Activated CD4-positive, CD25-positive, alpha-beta regulatory T cell (primary cell): Measurements from ENCODE around the gene EDN2.

ENCODE experiments used
- DNase-seq, 4 experiments: peaks; one replicate each; lab custom pipeline; 2025; lab: John Stamatoyannopoulos, UW

Gene EDN2

DNA sequence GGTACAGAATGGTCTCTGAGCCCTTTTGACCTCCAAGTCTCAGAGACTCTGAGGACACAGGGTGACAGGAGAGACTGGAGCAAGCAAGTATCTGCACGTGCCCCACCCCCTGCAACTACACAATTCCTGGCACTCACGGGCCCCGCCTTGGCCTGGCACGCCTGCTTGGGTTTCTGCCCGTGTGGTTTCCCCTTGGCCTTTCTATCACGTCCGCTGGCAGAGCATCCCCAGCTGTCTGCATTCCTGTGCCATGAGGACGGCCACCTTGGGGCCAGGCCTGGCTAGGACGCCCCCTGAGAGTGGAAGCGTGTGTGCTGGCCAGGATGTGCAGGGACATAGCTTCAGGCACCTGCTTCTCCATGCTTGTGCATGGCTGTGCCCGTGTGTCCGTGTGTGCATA lies 14.3 kb upstream of the EDN2 start:
- DNase-seq: no peak

DNA sequence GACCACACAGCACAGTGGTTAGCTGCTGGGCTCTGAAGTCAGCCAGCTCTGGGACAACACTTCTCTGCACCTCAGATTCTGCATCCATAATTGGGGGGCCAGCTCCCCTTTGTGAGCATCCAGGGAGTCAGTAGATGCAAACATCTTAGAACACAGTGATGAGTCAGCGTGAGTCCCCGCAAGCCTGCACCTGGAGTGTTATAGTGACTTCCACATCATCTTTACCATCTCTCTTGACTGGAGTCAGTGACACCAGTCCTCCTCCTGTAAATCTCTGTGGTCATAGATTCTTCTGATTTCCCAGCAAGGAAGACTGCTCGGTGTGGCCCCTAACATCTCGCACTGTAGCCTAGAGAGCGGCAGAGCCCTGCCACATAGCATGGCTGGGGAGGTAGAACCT lies 13.9 kb upstream of the EDN2 start:
- DNase-seq: no peak

DNA sequence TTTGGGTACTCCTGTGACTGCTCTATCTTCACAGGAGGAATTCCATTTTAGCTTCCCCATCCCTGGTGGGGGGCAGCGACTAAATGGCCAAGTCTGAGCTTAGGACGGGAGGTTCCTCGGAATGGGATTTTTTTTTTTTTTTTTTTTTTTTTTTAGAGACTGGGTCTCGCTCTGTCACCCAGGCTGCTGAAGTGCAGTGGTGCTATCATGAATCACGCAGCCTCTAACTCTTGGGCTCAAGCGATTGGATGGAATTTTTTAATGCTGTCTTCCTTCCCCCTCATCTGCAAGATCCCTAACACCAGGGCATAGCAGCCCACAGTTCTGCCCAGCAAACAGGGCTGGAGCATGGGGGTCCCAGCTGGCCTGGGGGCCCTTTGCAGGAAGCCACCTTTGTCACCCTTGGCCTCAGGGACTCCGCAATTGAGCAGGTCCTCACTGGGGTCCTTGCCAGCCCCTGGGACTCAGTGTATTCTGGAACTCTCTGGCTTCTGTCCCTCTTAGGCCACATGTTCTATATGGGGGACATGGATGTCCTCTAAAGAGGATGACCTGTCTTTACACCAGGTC lies 13.1 kb upstream of the EDN2 start:
- no peak for DNase-seq

DNA sequence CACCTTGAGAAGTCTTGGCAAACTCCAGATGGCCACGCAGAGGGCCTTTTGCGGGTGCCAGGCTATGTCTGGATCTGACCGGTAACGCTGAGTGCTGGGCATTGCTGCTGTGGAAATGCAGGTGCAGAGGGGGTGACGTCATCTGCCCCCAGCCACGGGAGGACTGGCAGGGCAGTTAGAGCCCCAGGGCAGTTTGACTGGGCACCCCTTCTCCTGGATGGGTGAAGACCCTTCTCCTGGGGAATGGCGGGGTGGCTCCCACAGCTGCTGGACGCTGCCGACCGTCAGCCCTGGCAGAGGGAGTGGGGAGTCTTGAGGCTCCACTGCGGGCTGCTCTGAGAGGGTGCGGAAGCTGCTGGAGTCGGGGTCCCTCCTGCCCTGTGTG lies 12.6 kb upstream of the EDN2 start:
- DNase-seq: no peak

DNA sequence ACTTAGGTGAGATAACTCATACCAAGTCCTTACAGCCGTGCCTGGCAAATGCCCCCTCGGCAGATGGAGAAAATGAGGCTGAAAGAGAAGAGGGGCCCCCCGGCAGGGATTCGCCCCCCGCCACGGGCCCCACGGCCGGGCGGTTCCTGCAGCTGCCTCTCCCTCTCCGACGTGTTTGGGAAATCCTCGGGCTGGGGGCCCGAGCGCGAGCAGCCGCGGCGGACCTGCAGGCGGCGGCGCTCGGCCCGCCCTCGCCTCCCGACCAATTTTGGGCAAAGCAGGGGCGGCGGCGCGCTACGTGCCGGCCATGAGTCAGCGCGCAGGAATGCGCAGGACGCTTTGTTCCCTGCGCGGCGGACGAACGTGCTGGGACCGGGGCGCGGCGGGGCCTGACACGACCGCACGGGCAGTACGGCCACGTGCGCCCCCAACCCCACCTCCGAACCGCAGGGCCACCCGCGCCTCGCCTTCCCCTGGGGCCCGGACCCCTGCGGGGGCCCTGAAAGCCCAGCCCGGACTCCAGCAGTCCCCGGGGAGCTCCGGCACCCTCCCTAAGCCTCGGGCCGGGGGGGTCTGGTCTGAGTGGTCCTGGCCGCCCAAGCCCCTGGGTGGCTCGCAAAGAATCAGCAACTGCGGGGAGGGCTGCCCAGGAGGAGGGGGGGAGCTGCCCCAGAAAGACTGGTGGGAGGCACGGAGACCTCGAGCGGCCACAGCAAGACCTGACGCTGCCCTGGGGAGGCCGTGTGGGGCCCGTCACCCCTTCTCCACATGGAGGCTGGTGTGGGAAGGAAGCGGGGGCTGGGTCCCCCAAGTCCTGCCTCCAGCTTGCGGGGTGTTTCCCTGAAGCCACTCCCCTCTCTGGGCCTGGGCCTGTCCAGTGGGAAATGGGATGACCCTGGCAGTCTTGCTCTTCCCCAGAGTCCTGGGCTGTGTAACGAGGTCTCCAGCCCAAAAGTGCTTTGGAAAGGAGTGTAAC lies 11.9 kb upstream of the EDN2 start:
- DNase-seq: no peak

DNA sequence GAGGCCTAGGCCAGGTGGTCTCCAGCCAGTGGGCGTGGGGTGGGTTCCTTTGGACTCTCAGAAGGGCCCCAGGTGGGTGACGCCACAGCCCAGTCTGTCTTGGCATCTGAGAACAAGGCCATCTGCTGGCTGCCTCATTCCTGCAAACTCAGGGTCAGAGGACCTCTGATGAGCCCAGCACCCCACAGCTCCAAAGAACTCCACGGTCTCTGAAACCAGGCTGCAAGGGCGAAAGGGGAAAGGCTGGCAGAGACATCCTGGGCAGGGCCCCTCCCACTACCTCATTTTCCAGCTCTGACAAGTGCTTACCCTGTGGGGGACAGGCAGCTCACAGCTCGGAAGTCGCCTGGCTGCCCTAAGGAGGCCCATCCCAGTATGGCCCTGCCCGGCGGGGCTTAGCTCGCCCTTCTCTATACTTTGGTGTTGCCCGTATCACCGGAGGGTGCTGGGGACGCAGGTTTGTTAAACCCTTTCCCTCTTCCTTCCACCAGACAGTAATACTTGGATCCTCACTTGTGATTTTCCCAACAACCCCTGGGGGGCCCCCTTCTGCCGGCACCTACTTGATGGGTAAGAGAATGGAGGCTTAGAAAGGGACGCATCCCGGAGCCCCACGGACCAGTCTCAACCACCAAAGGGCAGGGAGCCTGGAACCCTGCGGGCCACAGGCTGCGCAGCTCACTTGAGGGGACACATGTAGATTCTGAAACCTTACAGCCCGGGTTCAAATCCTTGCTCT lies 10.9 kb upstream of the EDN2 start:
- no peak for DNase-seq

DNA sequence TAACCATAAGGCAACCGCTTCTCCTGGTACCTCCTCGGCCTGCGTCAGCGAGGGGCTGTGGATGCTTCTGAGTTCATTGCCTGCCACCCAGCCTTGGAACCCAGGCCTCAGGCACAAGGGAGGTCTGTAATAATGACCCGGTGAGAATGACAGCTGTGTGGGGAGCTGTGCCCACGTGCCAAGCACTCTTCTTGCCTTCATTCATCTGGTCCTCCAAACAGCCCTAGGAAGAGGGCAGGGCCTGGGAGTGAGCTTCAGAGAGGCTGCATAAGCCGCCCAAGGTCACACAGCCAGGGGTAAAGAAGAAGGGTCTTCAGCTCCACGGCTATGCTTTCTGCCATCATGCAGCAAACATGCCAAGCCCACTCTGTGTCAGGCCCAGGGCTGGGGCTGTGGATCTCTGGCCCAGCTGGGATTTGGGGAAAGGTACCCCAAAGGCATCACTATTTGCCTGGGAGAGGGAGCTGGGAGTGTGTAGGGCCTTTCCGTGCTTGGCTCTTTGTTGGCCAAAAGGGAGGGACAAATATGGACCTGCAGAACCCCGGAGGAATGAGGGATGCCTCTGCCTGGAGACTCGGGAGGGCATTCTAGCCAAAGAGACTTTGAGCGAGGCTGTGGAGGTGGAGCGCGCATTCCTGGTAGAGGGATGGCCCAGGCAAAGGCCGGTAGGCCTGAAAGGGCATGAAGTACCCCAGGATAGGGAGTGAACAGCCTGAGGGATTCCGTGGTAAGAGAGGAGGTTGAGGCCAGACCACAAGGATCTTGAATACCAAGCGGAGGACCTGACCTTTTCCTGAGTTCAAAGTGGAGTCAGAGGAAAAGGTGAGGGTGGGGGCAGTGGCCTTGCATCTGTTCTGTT lies 10.1 kb upstream of the EDN2 start:
- no peak for DNase-seq

DNA sequence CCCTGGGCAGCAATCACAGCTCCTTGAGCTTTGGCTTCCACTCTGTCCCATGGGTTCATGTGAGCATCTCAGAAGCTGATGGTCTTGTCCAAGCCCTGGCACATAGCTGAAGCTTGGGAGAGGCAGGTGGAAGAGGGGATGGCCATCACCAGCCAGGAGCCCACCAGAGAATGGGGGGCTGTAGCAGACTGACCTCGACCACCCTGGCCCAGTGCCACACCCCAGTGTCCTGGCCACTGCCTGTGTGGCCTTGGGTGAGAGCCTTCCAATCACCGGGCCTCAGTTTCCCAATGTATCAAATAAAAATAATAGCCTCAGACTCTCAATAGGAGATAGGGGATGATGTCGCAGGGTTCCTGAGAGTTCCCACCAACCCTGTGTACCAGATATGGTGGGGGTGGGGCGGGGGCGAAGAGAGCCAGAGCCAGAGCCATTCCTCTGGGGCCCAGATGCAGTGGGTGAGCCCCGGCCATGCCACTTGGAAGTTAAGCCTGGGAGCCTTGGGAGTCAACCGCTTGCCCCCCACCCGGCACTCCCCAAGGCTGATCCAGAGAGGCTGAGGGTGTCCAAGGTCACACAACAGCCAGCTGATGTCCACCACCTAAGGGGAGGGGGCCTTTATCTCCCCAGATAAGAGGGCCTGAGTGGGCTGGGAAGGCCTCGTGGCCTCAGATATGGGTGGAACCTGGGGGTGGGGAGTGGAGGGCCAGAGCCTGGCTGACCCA lies 9.3 kb upstream of the EDN2 start:
- no peak for DNase-seq

DNA sequence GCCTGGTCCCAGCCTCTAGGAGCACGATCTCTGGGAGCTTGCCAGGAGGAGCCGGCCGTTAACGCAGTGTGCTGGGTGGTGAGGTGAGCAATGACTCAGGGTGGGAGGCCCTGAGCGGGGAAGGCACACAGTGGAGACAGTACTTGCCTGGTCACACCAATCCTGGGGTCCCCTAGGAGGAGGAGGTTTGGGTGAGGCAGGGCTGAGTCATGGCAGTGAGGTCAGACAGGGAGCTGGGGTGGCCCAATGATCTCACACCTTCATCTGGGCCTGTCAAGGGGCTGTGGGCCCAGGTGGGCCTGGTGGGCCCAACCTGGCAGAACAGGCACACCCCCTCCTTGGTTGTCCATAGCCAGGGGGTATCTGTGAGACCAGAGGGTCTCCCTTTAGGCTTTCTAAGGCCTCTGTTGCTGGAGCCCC lies 8.6 kb upstream of the EDN2 start:
- no peak for DNase-seq

DNA sequence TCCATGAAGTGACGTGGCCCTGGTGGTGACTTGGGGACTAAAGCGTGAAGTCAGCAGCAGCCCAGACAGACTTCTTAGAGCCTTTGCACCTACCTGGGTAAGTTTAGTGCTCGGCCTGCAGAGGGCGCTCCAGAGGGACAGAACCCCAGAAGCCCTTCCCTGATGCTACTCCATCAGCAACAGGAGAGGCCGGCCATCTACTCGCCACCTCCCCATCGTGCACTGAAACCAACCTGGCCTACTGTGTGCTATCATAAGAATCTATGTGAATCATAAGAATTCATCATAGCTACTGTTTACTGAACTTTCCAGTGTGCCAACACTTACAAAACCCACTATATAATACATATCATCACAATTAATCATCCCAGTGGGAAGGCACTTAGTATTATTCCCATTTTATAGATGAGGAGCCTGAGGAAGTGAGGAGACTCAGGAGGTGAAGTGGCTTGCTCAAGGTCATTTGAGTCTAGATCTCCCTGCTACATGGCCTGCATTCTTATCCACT lies 7.9 kb upstream of the EDN2 start:
- DNase-seq: peak in 1 of 4 experiments; percentile 17

DNA sequence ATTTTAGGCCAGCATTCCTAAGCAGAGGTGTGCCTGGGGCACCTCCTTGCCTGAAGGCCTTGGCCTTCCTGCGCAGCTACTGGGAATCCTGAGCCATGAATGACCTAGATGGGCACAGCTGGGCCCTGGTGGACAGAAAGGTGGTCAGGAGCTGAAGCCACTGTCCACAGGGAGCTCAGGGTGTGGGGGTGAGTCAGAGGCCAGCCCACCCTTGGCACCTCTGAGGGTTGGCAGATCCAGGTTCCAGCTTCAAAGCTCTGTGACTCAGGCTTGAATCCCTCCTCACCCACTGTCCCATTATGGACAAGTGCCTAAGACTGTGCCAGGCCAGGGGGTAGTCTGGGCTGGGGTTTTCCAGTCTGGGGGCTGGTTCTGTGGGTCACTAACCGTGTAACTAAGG lies 6.4 kb upstream of the EDN2 start:
- no peak for DNase-seq

DNA sequence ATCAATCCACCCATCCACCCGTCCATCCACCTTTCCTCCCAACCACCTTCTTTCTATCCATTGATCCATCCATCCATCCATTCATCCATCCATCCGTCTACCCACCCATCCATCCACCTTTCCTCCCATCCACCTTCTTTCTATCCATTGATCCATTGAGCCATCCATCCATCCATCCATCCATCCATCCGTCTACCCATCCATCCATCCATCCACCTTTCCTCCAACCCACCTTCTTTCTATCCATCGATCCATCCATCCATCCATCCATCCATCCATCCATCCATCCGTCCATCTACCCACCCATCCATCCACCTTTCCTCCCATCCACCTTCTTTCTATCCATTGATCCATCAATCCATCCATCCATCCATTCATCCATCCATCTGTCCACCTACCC lies 5.1 kb upstream of the EDN2 start:
- DNase-seq: no peak

DNA sequence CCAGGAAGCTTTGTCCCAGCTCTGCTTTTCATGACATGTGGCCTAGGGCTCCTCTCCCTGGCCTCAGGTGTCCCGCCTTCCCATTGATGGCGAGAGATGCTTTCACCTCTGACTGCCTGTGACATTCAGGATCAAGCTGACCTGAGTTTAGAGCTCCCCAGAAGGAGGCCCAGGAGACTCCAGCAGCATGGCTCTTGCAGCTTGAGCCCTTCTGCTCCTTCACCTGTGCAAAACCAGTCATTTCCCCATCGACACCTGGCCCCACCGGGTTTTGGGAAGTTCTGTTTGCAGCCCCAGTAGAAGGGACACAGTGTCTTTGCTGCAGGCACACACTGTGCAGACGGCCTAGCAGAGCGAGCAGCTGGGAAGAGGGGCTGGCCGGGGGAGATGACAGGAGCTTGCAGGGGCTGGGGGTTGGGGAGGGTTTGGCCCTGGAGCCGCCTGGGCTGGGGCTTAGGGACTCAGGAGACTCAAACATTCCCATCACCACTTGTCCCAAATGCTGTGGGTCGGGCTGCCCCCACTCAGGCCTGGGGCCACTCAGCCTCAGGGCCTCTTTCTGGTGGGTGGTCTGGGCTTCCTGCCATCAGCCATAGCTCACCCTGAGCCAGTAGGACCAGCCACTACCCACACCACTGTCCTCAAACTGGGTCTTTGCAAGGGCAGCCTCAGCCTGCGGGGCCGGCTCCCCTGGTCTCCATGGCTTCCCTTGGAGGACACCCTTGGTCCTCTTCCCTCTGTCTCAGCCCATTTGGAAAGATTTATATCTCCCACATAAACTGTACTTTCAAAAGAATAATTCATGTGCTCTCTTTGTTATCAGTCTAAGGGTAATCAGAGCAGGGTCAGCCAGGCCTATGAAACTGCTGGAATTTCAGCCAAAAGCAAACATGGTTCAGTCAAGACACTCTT lies 3.8 kb upstream of the EDN2 start:
- no peak for DNase-seq

DNA sequence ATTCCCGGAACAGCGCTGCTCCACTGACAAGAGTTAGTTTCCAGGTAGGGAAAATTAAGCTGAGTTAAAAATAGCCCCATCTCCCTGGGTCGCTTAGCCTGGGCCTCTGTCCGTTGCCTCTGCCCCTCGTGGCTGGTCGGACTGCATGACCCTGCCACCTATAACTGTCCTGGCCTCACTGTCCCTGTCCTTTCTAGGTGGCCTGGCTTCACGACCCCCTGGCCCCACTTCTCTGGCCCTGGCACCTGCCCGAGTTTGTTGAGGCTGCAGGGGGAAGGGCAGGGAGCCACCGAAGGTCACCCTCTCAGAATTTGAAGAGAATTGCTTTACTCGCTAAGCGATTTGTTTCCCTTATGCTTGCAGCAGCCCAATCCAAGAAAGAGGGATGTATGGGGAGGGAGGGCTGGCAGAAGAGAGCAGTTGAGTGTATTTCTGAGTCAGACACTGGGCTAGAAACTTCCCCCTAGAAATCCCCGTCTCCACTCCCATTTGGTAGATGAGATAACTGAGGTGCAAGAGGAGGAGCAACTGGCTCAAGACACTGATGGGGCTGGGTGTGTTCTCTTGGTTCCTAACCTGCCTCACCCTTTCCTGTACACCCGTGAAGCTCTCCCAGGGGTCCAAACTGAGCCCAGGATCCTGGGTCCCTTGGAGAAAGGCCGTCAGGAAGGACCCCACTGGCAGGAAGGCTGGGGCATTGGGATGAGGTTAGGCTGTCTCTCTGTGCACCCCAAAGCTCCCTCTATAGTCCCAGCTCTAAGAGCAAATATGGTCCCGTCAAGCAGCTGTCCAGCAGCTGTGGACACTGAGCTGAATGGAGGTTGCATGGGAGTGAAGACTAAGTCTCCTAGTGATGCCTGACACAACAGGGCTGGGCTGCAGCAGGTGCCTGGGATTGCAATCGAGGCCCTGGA lies 2.9 kb upstream of the EDN2 start:
- DNase-seq: no peak

DNA sequence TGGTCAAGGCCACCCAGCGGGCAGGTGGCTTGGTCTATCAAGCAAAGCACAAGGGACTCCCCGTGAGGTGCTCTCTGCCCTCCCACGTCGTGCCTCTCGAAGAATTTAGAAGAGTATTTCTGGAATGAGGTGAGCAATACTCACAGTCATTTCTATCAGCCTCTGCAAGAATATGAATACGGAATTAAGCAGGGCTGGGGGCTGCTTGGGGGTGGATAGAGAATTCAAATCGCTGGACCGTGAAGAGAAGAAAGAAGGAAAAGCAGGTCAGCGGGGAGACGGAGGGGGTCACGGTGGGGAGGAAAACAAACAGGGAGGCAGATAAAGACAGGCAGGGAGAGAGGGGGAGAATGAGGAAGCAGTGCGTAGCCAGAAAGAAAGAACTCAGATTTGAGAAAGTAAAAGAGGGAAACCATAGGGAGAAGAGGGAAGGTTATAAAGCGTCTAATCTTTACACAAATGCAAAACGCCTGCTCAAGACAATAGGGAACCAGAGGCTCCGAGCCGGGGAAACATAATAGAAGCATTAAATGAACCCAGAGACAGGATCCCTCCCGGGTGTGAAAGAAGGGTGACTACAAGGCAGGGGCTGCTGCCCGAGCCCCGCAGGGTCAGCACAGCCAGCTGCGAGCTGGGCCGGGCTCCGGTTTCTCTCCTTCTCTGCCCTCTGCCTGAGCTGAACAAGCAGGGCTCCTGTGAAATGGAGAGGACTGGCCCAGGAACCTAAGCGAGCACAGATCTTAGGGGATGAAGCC lies 2.1 kb upstream of the EDN2 start:
- DNase-seq: no peak

DNA sequence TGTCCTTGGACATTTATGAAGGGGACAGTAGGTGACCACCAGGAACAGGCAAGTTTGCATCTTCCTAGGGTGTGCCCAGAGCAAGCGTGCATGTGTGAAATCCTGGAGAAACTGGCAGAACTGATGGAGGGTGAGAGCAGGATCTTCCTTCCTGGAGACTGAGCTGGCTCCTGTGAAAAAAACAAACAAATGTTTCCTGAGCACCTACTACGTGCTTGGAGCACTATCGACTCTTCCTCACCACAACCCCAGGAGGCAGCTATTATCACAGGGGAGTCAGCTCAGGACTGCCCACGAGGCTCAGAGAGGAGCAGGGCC lies 1.5 kb upstream of the EDN2 start:
- no peak for DNase-seq

DNA sequence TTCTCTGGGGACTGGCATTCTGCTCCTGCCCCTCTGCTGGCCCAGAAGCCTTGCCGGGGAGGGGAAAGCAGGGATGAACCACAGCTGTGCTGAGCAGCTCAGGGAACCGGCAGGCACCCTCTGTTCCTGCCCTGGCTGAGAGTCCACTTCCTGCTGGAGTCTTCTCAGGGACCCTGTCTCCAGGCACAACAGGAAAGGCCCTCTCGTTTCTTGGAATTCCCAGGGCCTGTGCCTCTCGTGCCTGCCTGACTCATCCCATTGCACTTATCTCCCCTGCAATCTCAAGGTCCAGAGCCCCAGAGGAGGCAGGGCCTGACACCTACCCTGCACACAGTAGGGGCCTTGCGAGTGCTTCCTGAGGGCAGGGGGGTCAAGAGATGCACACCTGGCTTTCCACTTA lies 1.1 kb upstream of the EDN2 start:
- DNase-seq: no peak

DNA sequence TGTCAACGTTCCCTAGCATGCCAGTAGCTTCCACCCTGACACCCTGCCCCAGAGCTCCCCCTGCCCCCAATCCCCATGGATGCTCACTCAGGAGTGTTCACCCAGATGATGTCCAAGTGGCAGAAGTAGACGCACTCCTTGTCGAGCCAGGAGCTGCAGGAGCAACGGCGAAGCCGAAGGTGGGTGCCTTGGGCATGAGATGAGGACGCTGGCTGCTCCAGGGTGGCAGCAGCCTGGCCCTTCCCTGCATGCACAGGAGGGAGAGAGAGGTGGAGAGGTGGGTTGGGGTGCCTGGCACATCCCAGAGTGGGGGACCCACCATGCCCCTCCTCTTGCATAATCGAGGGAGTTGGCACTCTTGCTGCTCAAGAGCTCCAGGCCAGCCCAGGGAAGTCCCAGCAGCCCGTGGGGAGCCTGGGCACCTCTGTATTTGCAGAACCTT lies 502 bp downstream of the EDN2 start:
- no peak for DNase-seq
